Measurements from ENCODE around the gene KCTD11. TPM values are rescaled to one million over a fixed set of nuclear protein-coding genes. Genes with fewer than 3 reads are reported as not detected.

The KCTD11 gene
- total RNA-seq, 3 donors from 2014 or later: 1.6 to 2.3 (median 1.6) TPM

- Mint-ChIP-seq H3K4me1 (ENCODE audit: low read depth) (peaks cover 39% of the 10 kb centered on the region), H3K36me3 (ENCODE audit: insufficient read depth) (peaks cover 25% of the 10 kb centered on the region), H3K27me3 (ENCODE audit: low read depth) (no peaks in the 10 kb centered on the region), H3K9me3 (no peaks in the 10 kb centered on the region), H3K4me3 (peak overlapping the region; percentile 87)
- DNase-seq (no peak), ATAC-seq (no peak)
These were observed 36.3 kb upstream of the KCTD11 start for GRCh38 chr17:7315570-7316235.

DNA sequence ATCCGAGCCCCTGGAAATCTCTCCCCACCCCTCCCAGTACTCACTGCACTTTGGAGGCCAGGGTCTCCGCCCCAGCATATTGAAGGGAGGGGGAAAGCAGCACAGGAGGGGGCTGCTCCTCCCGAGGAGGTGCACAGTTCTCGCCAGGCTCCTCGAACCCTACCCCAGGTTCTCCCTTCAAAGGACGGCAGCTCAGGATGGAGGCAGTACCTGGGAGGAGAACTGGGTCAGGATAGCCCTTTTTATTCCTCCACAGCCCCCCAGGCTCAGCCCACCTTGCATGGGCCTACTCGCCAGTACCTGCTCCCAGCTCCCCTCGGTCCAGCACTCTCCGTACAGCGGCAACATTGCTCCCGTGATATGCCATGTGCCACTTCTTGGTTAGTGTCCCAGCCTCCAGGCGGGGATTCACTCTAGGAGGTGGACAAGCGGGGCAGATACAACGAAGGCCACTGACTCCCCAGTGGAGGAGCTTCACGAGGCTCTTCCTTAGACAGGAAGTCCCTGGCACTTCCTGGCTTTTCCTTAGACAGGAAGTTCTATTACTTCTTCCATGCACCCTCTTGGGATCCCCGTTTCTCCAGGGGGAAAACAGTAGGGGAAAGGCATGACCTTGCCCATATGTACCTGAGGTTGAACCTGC, 34.7 kb upstream of the KCTD11 start:
- no peak for ATAC-seq
- H3K36me3 Mint-ChIP-seq (ENCODE audit: insufficient read depth): peaks cover 23% of the 10 kb centered on the region
- DNase-seq: no peak
- H3K9me3 Mint-ChIP-seq: no peaks in the 10 kb centered on the region
- peak overlapping the region; percentile 48 for H3K4me3 Mint-ChIP-seq
- H3K27me3 Mint-ChIP-seq (ENCODE audit: low read depth): no peaks in the 10 kb centered on the region
- H3K4me1 Mint-ChIP-seq (ENCODE audit: low read depth): peaks cover 26% of the 10 kb centered on the region

- no peak overlapping the region for H3K4me3 Mint-ChIP-seq
- DNase-seq: no peak
- H3K27me3 Mint-ChIP-seq (ENCODE audit: low read depth): no peaks in the 10 kb centered on the region
- H3K4me1 Mint-ChIP-seq (ENCODE audit: low read depth): peaks cover 16% of the 10 kb centered on the region
- H3K36me3 Mint-ChIP-seq (ENCODE audit: insufficient read depth): peaks cover 17% of the 10 kb centered on the region
- ATAC-seq: no peak
- H3K9me3 Mint-ChIP-seq: no peaks in the 10 kb centered on the region
These were observed 33.7 kb upstream of the KCTD11 start for GRCh38 chr17:7318121-7318860.

DNA sequence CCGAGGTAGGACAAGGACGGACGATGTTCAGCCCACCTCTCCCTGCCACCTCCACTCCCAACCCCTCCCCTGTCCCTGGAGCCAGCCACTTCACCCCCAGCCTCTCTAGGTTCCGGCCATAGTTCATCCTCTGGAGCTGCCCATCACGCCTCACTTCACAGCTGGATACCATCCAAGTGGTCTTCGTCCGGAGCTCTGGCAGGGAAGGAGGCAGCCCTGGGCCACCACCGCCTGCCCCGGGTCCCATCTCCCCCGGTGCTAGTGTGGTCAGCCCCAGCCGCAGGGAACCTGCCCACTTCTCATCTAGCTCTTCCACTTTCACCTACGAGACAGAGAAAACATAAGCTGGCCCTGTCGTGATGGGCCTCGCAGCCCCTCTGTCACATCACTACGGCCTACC, 30.5 kb upstream of the KCTD11 start:
- no peaks in the 10 kb centered on the region for H3K27me3 Mint-ChIP-seq (ENCODE audit: low read depth)
- no peak for DNase-seq
- H3K4me3 Mint-ChIP-seq: no peak overlapping the region
- peaks cover 23% of the 10 kb centered on the region for H3K36me3 Mint-ChIP-seq (ENCODE audit: insufficient read depth)
- H3K4me1 Mint-ChIP-seq (ENCODE audit: low read depth): peaks cover 6% of the 10 kb centered on the region
- ATAC-seq: no peak
- no peaks in the 10 kb centered on the region for H3K9me3 Mint-ChIP-seq

- ATAC-seq: no peak
- H3K27me3 Mint-ChIP-seq (ENCODE audit: low read depth): no peaks in the 10 kb centered on the region
- H3K4me1 Mint-ChIP-seq (ENCODE audit: low read depth): peaks cover 7% of the 10 kb centered on the region
- H3K9me3 Mint-ChIP-seq: no peaks in the 10 kb centered on the region
- H3K4me3 Mint-ChIP-seq: no peak overlapping the region
- no peak for DNase-seq
- peaks cover 21% of the 10 kb centered on the region for H3K36me3 Mint-ChIP-seq (ENCODE audit: insufficient read depth)
These were observed 29.3 kb upstream of the KCTD11 start for GRCh38 chr17:7322520-7323194.

GRCh38 chr17:7323731-7324437, 28.1 kb upstream of the KCTD11 start:
- Mint-ChIP-seq H3K36me3 (ENCODE audit: insufficient read depth) (peaks cover 21% of the 10 kb centered on the region), H3K4me3 (no peak overlapping the region), H3K9me3 (no peaks in the 10 kb centered on the region), H3K27me3 (ENCODE audit: low read depth) (no peaks in the 10 kb centered on the region), H3K4me1 (ENCODE audit: low read depth) (peaks cover 18% of the 10 kb centered on the region)
- ATAC-seq (peak; percentile 42 to 49), DNase-seq (peak; percentile 67)

DNA sequence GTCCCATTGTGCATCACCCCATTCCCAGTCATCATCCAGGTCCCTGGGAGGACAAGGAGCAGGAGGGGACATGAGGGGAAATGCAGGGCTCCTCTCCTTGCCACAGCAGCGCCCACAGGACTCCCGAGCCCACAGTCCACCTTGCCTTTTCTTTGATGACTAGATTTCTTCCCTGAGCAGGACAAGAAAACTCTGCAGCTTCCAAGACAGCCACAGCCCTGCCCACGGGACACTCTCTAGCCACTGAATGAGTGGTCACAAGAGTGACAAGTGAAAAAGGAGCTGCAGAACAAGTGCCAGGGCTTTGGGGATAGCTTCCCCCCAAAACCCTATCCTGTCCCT, 27.6 kb upstream of the KCTD11 start:
- Mint-ChIP-seq H3K4me1 (ENCODE audit: low read depth) (peaks cover 19% of the 10 kb centered on the region), H3K9me3 (no peaks in the 10 kb centered on the region), H3K36me3 (ENCODE audit: insufficient read depth) (peaks cover 21% of the 10 kb centered on the region), H3K27me3 (ENCODE audit: low read depth) (no peaks in the 10 kb centered on the region), H3K4me3 (no peak overlapping the region)
- no peak for DNase-seq
- no peak for ATAC-seq

GRCh38 chr17:7325031-7325528, 26.9 kb upstream of the KCTD11 start:
- no peaks in the 10 kb centered on the region for H3K9me3 Mint-ChIP-seq
- ATAC-seq: no peak
- H3K4me3 Mint-ChIP-seq: no peak overlapping the region
- peaks cover 21% of the 10 kb centered on the region for H3K36me3 Mint-ChIP-seq (ENCODE audit: insufficient read depth)
- no peak for DNase-seq
- no peaks in the 10 kb centered on the region for H3K27me3 Mint-ChIP-seq (ENCODE audit: low read depth)
- peaks cover 24% of the 10 kb centered on the region for H3K4me1 Mint-ChIP-seq (ENCODE audit: low read depth)

DNA sequence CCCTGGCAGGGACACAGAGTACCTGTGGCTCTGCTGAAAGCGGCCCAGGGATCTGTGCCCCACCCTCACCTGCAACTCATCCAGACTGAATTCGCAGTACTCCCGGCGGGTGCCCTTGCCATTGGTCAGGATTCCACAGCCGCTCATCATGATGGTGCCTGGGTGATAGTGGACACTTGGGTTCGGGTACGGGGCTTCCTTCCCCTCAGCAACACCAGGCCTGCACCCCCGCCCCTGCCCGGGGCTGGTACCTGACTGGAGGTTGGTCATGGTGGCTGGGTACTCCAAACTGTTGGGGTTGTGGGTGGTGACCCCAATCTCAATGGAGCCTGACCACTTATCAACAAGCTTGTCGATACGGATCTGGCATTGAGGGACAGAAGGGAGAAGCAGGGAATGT, 25.8 kb upstream of the KCTD11 start:
- Mint-ChIP-seq H3K4me3 (no peak overlapping the region), H3K4me1 (ENCODE audit: low read depth) (peaks cover 30% of the 10 kb centered on the region)

GRCh38 chr17:7327056-7327455, 24.9 kb upstream of the KCTD11 start:
- peaks cover 15% of the 10 kb centered on the region for H3K36me3 Mint-ChIP-seq (ENCODE audit: insufficient read depth)
- no peak for ATAC-seq
- H3K4me3 Mint-ChIP-seq: no peak overlapping the region
- no peak for DNase-seq
- H3K27me3 Mint-ChIP-seq (ENCODE audit: low read depth): no peaks in the 10 kb centered on the region
- no peaks in the 10 kb centered on the region for H3K9me3 Mint-ChIP-seq
- peaks cover 30% of the 10 kb centered on the region for H3K4me1 Mint-ChIP-seq (ENCODE audit: low read depth)

More for the DNA sequence above, 25.8 kb upstream of the KCTD11 start:
- DNase-seq (no peak), ATAC-seq (no peak)
- Mint-ChIP-seq H3K36me3 (ENCODE audit: insufficient read depth) (peaks cover 18% of the 10 kb centered on the region), H3K27me3 (ENCODE audit: low read depth) (no peaks in the 10 kb centered on the region), H3K9me3 (no peaks in the 10 kb centered on the region)

GRCh38 chr17:7327501-7327900, 24.5 kb upstream of the KCTD11 start:
- no peak for ATAC-seq
- H3K4me1 Mint-ChIP-seq (ENCODE audit: low read depth): peaks cover 35% of the 10 kb centered on the region
- H3K36me3 Mint-ChIP-seq (ENCODE audit: insufficient read depth): peaks cover 15% of the 10 kb centered on the region
- H3K27me3 Mint-ChIP-seq (ENCODE audit: low read depth): no peaks in the 10 kb centered on the region
- no peak for DNase-seq
- peak overlapping the region; percentile 98 for H3K4me3 Mint-ChIP-seq
- H3K9me3 Mint-ChIP-seq: no peaks in the 10 kb centered on the region

- Mint-ChIP-seq H3K4me3 (peak overlapping the region; percentile 98), H3K9me3 (no peaks in the 10 kb centered on the region), H3K27me3 (ENCODE audit: low read depth) (no peaks in the 10 kb centered on the region), H3K36me3 (ENCODE audit: insufficient read depth) (peaks cover 13% of the 10 kb centered on the region), H3K4me1 (ENCODE audit: low read depth) (peaks cover 38% of the 10 kb centered on the region)
- ATAC-seq (no peak), DNase-seq (no peak)
These were observed 24.0 kb upstream of the KCTD11 start for GRCh38 chr17:7328009-7328408.

DNA sequence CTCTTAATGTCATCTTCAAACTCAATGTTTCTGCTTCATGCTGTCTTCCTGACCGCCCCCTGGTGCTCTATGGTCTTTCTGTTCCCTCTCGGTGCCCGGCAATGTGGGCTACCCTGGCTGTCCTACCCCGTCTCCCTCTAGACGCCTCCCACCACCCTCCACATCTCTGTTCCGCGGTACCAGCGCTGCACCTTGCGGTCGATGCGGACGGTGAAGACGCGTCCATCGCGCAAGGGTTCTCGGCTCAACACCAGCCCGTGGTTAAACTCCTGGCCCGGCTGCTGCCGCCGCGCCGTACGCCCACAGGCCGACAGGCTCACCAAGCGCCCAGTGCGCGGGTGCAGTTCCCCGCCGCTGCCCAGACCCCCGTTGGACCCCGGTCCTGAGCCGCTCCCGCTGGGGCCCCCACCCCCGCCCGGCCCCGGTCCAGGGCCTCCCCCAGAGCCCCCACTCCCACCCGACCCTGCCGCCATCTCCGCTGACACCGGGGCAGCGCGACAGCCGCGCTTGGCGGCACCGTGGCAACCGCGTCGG, 23.1 kb upstream of the KCTD11 start, which contains the start of gene NEURL4:
Gene NEURL4, minus strand, starts transcription at position 496 of the 534 bp plus-strand sequence. Its CDS starts 23 bp downstream, at position 473.
- peak; percentile 22 to 25 for ATAC-seq
- Mint-ChIP-seq H3K36me3 (ENCODE audit: insufficient read depth) (peaks cover 6% of the 10 kb centered on the region), H3K27me3 (ENCODE audit: low read depth) (no peaks in the 10 kb centered on the region), H3K4me3 (peak within 1 kb of the TSS; percentile 98), H3K9me3 (no peaks in the 10 kb centered on the region), H3K4me1 (ENCODE audit: low read depth) (peaks cover 42% of the 10 kb centered on the region)
- no peak for DNase-seq
